ENCODE measurements around the gene PDE9A. TPM values are rescaled to one million over a fixed set of nuclear protein-coding genes. Genes with fewer than 3 reads are reported as not detected.
"Not testable (repeated sequence)": the region's sequence is repeated elsewhere in the genome, so short reads cannot be mapped to it uniquely, and the experiment has no call there.

Gene PDE9A
- total and polyA plus RNA-seq, 5 donors from 2014 or later: 1.4 to 7.3 (median 2.6) TPM

- H3K4me1 ChIP-seq (ENCODE audit: control insufficient read depth, insufficient read depth, low read length, poor library complexity, severe bottlenecking): no peaks in the 10 kb centered on the region
- Mint-ChIP-seq H3K4me3 (no peak overlapping the region), H3K27me3 (peaks cover 4% of the 10 kb centered on the region), H3K36me3 (peaks cover 6% of the 10 kb centered on the region), H3K4me1 (peaks cover 3 to 12% (median 7%) of the 10 kb centered on the region in 4 donors), H3K9me3 (peaks cover 0 to 1% (median 0%) of the 10 kb centered on the region in 7 donors), H3K27ac (no peak overlapping the region)
- no peak for DNase-seq
- H3K36me3 ChIP-seq (ENCODE audit: control insufficient read depth, insufficient read depth, low read length): no peaks in the 10 kb centered on the region
- no peak overlapping the region for H3K4me3 ChIP-seq (ENCODE audit: low read depth, low read length)
- no peaks in the 10 kb centered on the region for H3K27me3 ChIP-seq (ENCODE audit: control insufficient read depth, insufficient read depth, low read length)
- no peaks in the 10 kb centered on the region for H3K9me3 ChIP-seq (ENCODE audit: control insufficient read depth in 2 of 2, low read length in 2 of 2)
- ATAC-seq (ENCODE audit: low read depth in 2 of 2): no peak
- no peak overlapping the region for H3K27ac ChIP-seq (ENCODE audit: insufficient read depth, low read length, poor library complexity, severe bottlenecking)
Measured at GRCh38 chr21:42794551-42794950, 141.1 kb downstream of the PDE9A start.

- H3K4me1 Mint-ChIP-seq: peaks cover 5 to 14% (median 11%) of the 10 kb centered on the region in 4 donors
- ATAC-seq (ENCODE audit: low read depth in 2 of 2): no peak
- no peaks in the 10 kb centered on the region for H3K9me3 Mint-ChIP-seq
- no peak overlapping the region for H3K4me3 Mint-ChIP-seq
- H3K4me1 ChIP-seq (ENCODE audit: control insufficient read depth, insufficient read depth, low read length, poor library complexity, severe bottlenecking): no peaks in the 10 kb centered on the region
- H3K27ac ChIP-seq (ENCODE audit: insufficient read depth, low read length, poor library complexity, severe bottlenecking): no peak overlapping the region
- peaks cover 6% of the 10 kb centered on the region for H3K36me3 Mint-ChIP-seq
- no peaks in the 10 kb centered on the region for H3K9me3 ChIP-seq (ENCODE audit: control insufficient read depth in 2 of 2, low read length in 2 of 2)
- H3K27me3 ChIP-seq (ENCODE audit: control insufficient read depth, insufficient read depth, low read length): no peaks in the 10 kb centered on the region
- H3K27ac Mint-ChIP-seq: peak overlapping the region in 1 of 3 donors; percentile 31
- no peak overlapping the region for H3K4me3 ChIP-seq (ENCODE audit: low read depth, low read length)
- no peak for DNase-seq
- H3K27me3 Mint-ChIP-seq: no peaks in the 10 kb centered on the region
- no peaks in the 10 kb centered on the region for H3K36me3 ChIP-seq (ENCODE audit: control insufficient read depth, insufficient read depth, low read length)
Measured at GRCh38 chr21:42796327-42797062, 143.1 kb downstream of the PDE9A start.

- Histone ChIP-seq H3K27me3 (ENCODE audit: control insufficient read depth, insufficient read depth, low read length) (no peaks in the 10 kb centered on the region), H3K9me3 (ENCODE audit: control insufficient read depth in 2 of 2, low read length in 2 of 2) (no peaks in the 10 kb centered on the region), H3K36me3 (ENCODE audit: control insufficient read depth, insufficient read depth, low read length) (no peaks in the 10 kb centered on the region), H3K4me3 (ENCODE audit: low read depth, low read length) (no peak overlapping the region), H3K27ac (ENCODE audit: insufficient read depth, low read length, poor library complexity, severe bottlenecking) (no peak overlapping the region), H3K4me1 (ENCODE audit: control insufficient read depth, insufficient read depth, low read length, poor library complexity, severe bottlenecking) (no peaks in the 10 kb centered on the region)
- DNase-seq: no peak
- Mint-ChIP-seq H3K27me3 (no peaks in the 10 kb centered on the region), H3K36me3 (peaks cover 6% of the 10 kb centered on the region), H3K9me3 (no peaks in the 10 kb centered on the region), H3K4me3 (no peak overlapping the region), H3K27ac (no peak overlapping the region), H3K4me1 (peaks cover 5 to 14% (median 11%) of the 10 kb centered on the region in 4 donors)
- ATAC-seq (ENCODE audit: low read depth in 2 of 2): no peak
Measured at GRCh38 chr21:42797522-42797921, 144.1 kb downstream of the PDE9A start.

- H3K27me3 Mint-ChIP-seq: no peaks in the 10 kb centered on the region
- DNase-seq (no peak), ATAC-seq (ENCODE audit: low read depth in 2 of 2) (no peak)
- no peak overlapping the region for H3K4me3 ChIP-seq (ENCODE audit: low read depth, low read length)
- no peaks in the 10 kb centered on the region for H3K4me1 ChIP-seq (ENCODE audit: control insufficient read depth, insufficient read depth, low read length, poor library complexity, severe bottlenecking)
- no peaks in the 10 kb centered on the region for H3K9me3 ChIP-seq (ENCODE audit: control insufficient read depth in 2 of 2, low read length in 2 of 2)
- no peaks in the 10 kb centered on the region for H3K36me3 ChIP-seq (ENCODE audit: control insufficient read depth, insufficient read depth, low read length)
- H3K27ac ChIP-seq (ENCODE audit: insufficient read depth, low read length, poor library complexity, severe bottlenecking): no peak overlapping the region
- peaks cover 6% of the 10 kb centered on the region for H3K36me3 Mint-ChIP-seq
- no peaks in the 10 kb centered on the region for H3K27me3 ChIP-seq (ENCODE audit: control insufficient read depth, insufficient read depth, low read length)
- H3K4me1 Mint-ChIP-seq: peaks cover 5 to 14% (median 11%) of the 10 kb centered on the region in 4 donors
- H3K4me3 Mint-ChIP-seq: peak overlapping the region in 1 of 4 donors; percentile 32
- no peaks in the 10 kb centered on the region for H3K9me3 Mint-ChIP-seq
- no peak overlapping the region for H3K27ac Mint-ChIP-seq
Measured at GRCh38 chr21:42798106-42798505, 144.7 kb downstream of the PDE9A start.

DNA sequence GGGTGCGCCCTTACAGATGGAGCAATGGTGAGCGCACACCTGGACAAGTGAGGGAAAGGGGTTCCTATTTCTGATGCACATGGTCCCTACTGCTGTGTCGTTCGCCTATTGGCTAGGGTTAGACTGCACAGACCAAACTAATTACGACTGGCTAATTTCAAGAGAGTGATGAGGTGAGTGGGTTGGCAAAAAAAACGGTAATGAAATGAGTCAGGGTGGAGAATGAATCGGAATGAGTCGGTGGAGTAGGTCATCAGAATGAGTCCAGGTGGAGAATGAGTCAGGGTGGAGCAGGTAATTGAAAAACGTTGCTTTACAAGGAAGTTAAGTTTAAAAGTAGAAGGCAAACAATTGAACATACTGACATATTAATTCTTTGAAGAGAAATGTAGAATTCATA is 146.1 kb downstream of the PDE9A start:
- Mint-ChIP-seq H3K27me3 (no peaks in the 10 kb centered on the region), H3K9me3 (no peaks in the 10 kb centered on the region), H3K4me3 (no peak overlapping the region), H3K4me1 (peaks cover 5 to 14% (median 11%) of the 10 kb centered on the region in 4 donors), H3K36me3 (peaks cover 6% of the 10 kb centered on the region), H3K27ac (peak overlapping the region in 1 of 3 donors; percentile 12)
- ATAC-seq (ENCODE audit: low read depth in 2 of 2) (peak in 1 of 2 donors; percentile 25), DNase-seq (peak in 1 of 3 donors; percentile 74)
- Histone ChIP-seq H3K36me3 (ENCODE audit: control insufficient read depth, insufficient read depth, low read length) (no peaks in the 10 kb centered on the region), H3K27ac (ENCODE audit: insufficient read depth, low read length, poor library complexity, severe bottlenecking) (no peak overlapping the region), H3K4me3 (ENCODE audit: low read depth, low read length) (no peak overlapping the region), H3K9me3 (ENCODE audit: control insufficient read depth in 2 of 2, low read length in 2 of 2) (no peaks in the 10 kb centered on the region), H3K27me3 (ENCODE audit: control insufficient read depth, insufficient read depth, low read length) (no peaks in the 10 kb centered on the region), H3K4me1 (ENCODE audit: control insufficient read depth, insufficient read depth, low read length, poor library complexity, severe bottlenecking) (no peaks in the 10 kb centered on the region)

DNA sequence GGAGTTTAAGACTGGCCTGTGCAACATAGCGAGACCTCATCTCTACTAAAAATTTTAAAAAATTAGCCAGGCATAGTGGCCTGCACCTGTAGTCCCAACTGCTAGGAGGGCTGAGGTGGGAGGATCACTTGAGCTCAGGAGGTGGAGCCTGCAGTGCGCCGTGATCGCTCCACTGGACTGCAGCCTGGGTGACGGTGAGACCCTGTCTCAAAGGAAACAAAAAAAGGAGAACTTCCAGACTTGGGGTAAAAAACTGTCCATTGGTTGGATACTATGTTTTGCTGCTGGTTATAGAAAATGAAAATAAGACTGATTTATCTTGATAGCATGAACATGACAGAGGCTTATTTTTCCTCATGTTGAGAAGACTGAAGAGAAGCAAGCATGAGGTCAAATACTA is 146.5 kb downstream of the PDE9A start:
- Histone ChIP-seq H3K27ac (ENCODE audit: insufficient read depth, low read length, poor library complexity, severe bottlenecking) (no peak overlapping the region), H3K27me3 (ENCODE audit: control insufficient read depth, insufficient read depth, low read length) (no peaks in the 10 kb centered on the region), H3K36me3 (ENCODE audit: control insufficient read depth, insufficient read depth, low read length) (no peaks in the 10 kb centered on the region), H3K4me1 (ENCODE audit: control insufficient read depth, insufficient read depth, low read length, poor library complexity, severe bottlenecking) (no peaks in the 10 kb centered on the region), H3K9me3 (ENCODE audit: control insufficient read depth in 2 of 2, low read length in 2 of 2) (no peaks in the 10 kb centered on the region), H3K4me3 (ENCODE audit: low read depth, low read length) (no peak overlapping the region)
- Mint-ChIP-seq H3K27me3 (peaks cover 3% of the 10 kb centered on the region), H3K27ac (peak overlapping the region in 1 of 3 donors; percentile 22), H3K36me3 (peaks cover 6% of the 10 kb centered on the region), H3K9me3 (no peaks in the 10 kb centered on the region), H3K4me3 (no peak overlapping the region), H3K4me1 (peaks cover 5 to 14% (median 10%) of the 10 kb centered on the region in 4 donors)
- DNase-seq (no peak), ATAC-seq (ENCODE audit: low read depth in 2 of 2) (peak in 1 of 2 donors; percentile 22)

- H3K9me3 Mint-ChIP-seq; ATAC-seq (ENCODE audit: low read depth in 2 of 2); H3K4me3 ChIP-seq (ENCODE audit: low read depth, low read length); H3K27me3 ChIP-seq (ENCODE audit: control insufficient read depth, insufficient read depth, low read length); H3K9me3 ChIP-seq (ENCODE audit: control insufficient read depth in 2 of 2, low read length in 2 of 2); H3K36me3 Mint-ChIP-seq; H3K4me3 Mint-ChIP-seq; H3K27me3 Mint-ChIP-seq; H3K36me3 ChIP-seq (ENCODE audit: control insufficient read depth, insufficient read depth, low read length); H3K27ac ChIP-seq (ENCODE audit: insufficient read depth, low read length, poor library complexity, severe bottlenecking); H3K4me1 ChIP-seq (ENCODE audit: control insufficient read depth, insufficient read depth, low read length, poor library complexity, severe bottlenecking); DNase-seq; H3K27ac Mint-ChIP-seq: not testable (repeated sequence)
- H3K4me1 Mint-ChIP-seq: peaks cover 5 to 14% (median 9%) of the 10 kb centered on the region in 4 donors
Measured at GRCh38 chr21:42801616-42802015, 148.2 kb downstream of the PDE9A start.
